ENCODE results near the gene IRF2BP2.
A peak's percentile ranks its signal among the peaks of the same experiment; 100 is the strongest.

The IRF2BP2 gene

DNA sequence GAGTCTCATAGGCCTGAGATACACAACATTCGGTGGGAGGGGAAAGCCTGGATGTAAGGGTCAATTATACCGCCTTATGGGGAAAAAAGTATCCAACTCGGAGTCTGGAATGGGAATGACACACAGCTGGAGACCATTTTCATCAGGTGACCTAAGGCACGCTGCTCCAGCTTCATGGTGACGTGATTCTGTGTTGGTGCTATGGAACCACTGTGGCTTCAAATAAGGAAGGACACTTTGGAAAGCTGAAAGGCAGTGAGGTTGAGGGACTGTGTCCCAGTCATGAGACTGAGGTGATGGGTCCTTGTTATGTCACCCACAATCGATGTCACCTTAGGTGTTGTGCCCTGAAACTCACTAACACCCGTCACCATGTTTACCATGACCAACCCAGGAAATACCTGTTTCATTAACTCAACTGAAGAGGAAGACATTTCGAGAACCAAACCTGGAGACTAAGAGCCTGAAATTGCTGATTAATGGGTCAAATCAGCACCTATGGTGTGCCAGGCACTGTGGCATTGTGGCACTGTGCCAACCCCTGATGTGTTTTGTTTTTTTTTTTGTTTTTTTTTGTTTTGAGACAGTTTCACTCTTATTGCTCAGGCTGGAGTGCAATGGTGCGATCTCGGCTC, 54.5 kb downstream of the IRF2BP2 start:
- TF ChIP-seq NFIC (IDR thresholded peaks at IDR 0.05), result no peak
- TF ChIP-seq, protein P1, sequence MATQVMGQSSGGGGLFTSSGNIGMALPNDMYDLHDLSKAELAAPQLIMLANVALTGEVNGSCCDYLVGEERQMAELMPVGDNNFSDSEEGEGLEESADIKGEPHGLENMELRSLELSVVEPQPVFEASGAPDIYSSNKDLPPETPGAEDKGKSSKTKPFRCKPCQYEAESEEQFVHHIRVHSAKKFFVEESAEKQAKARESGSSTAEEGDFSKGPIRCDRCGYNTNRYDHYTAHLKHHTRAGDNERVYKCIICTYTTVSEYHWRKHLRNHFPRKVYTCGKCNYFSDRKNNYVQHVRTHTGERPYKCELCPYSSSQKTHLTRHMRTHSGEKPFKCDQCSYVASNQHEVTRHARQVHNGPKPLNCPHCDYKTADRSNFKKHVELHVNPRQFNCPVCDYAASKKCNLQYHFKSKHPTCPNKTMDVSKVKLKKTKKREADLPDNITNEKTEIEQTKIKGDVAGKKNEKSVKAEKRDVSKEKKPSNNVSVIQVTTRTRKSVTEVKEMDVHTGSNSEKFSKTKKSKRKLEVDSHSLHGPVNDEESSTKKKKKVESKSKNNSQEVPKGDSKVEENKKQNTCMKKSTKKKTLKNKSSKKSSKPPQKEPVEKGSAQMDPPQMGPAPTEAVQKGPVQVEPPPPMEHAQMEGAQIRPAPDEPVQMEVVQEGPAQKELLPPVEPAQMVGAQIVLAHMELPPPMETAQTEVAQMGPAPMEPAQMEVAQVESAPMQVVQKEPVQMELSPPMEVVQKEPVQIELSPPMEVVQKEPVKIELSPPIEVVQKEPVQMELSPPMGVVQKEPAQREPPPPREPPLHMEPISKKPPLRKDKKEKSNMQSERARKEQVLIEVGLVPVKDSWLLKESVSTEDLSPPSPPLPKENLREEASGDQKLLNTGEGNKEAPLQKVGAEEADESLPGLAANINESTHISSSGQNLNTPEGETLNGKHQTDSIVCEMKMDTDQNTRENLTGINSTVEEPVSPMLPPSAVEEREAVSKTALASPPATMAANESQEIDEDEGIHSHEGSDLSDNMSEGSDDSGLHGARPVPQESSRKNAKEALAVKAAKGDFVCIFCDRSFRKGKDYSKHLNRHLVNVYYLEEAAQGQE (IDR thresholded peaks at IDR 0.05; ENCODE audit: low read depth), result no peak
- no peak for TF ChIP-seq TAF1 (IDR thresholded peaks at IDR 0.05; ENCODE audit: low read depth)
- TF ChIP-seq YY1 (IDR thresholded peaks at IDR 0.05; ENCODE audit: low read depth), result no peak
- TF ChIP-seq TCF12 (IDR thresholded peaks at IDR 0.05; ENCODE audit: low read depth), result no peak
- TF ChIP-seq EP300 (IDR thresholded peaks at IDR 0.05; ENCODE audit: borderline replicate concordance), result no peak
- TF ChIP-seq ZBTB7A (IDR thresholded peaks at IDR 0.05; ENCODE audit: low read depth), result no peak
- TF ChIP-seq, protein P2, sequence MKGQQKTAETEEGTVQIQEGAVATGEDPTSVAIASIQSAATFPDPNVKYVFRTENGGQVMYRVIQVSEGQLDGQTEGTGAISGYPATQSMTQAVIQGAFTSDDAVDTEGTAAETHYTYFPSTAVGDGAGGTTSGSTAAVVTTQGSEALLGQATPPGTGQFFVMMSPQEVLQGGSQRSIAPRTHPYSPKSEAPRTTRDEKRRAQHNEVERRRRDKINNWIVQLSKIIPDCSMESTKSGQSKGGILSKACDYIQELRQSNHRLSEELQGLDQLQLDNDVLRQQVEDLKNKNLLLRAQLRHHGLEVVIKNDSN (IDR thresholded peaks at IDR 0.05), result no peak
- TF ChIP-seq, protein P3, sequence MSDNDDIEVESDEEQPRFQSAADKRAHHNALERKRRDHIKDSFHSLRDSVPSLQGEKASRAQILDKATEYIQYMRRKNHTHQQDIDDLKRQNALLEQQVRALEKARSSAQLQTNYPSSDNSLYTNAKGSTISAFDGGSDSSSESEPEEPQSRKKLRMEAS (IDR thresholded peaks at IDR 0.05), result no peak
- TF ChIP-seq FOXM1 (IDR thresholded peaks at IDR 0.05; ENCODE audit: borderline replicate concordance, low read depth), result no peak
- no peak for TF ChIP-seq CREB1 (IDR thresholded peaks at IDR 0.05; ENCODE audit: low read depth)
- TF ChIP-seq TEAD4 (IDR thresholded peaks at IDR 0.05), result no peak
- no peak for TF ChIP-seq CEBPB (IDR thresholded peaks at IDR 0.05)
- TF ChIP-seq EGR1 (IDR thresholded peaks at IDR 0.05), result no peak
- TF ChIP-seq RAD21 (IDR thresholded peaks at IDR 0.05; ENCODE audit: low read depth), result no peak

DNA sequence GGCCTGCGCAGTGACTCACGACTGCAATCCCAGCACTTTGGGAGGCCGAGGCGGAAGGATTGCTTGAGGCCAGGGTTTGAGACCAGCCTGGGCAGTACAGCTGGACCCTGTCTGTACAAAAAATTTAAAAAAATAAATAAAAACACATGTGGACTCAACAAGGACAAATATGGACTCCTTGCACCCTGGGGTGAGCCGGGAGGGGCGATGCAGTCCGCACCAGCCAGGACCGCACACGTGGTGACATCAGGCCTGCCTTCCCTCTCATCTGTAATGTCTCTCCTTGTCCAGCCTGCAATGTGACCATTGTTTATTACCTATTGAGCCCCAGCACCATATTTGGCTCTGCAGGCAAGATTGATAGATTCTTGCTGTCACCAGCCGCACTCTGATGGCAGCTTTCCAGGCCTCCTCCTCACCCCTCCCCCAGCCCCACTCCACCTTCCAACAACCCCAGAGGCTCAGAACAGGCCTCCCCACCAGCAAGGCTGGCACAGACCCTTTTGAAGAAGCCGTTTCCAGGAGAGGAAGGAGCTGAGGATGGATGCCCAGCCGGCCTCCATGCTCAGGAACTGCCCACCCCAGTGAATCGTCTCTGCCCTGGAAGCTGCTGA, 55.2 kb downstream of the IRF2BP2 start:
- TF ChIP-seq NFIC (IDR thresholded peaks at IDR 0.05), result 0 out of 2 replicates have a peak, but pooled peaks have one; percentile 12
- TF ChIP-seq, protein P1 (IDR thresholded peaks at IDR 0.05; ENCODE audit: low read depth), result no peak
